ENCODE data around the gene SYNGAP1.

DNA sequence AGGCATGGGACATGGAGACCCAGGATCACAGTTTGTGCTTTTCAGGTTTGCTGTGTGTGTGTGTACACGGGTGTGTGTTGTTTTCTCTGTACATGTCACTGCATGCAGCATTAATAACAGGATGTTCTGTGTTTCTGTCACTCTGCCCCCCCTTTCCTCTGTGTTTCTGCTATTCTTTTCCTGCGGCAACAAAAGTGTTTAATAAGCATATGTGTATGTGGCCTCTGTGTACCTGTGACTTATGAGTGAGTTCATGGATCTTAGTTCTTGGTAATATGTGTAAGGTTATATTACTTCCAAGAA is 9.8 kb downstream of the SYNGAP1 start:
- no peak for TF ChIP-seq POLR2AphosphoS5 (IDR thresholded peaks at IDR 0.05)
- TF ChIP-seq, protein P1, sequence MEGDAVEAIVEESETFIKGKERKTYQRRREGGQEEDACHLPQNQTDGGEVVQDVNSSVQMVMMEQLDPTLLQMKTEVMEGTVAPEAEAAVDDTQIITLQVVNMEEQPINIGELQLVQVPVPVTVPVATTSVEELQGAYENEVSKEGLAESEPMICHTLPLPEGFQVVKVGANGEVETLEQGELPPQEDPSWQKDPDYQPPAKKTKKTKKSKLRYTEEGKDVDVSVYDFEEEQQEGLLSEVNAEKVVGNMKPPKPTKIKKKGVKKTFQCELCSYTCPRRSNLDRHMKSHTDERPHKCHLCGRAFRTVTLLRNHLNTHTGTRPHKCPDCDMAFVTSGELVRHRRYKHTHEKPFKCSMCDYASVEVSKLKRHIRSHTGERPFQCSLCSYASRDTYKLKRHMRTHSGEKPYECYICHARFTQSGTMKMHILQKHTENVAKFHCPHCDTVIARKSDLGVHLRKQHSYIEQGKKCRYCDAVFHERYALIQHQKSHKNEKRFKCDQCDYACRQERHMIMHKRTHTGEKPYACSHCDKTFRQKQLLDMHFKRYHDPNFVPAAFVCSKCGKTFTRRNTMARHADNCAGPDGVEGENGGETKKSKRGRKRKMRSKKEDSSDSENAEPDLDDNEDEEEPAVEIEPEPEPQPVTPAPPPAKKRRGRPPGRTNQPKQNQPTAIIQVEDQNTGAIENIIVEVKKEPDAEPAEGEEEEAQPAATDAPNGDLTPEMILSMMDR (IDR thresholded peaks at IDR 0.05), result no peak
- peak; percentile 9 for TF ChIP-seq POLR2A (IDR thresholded peaks at IDR 0.05)
